Urothelium cell line (cell line): ENCODE results near the gene RAB40A.

Experiments
- DNase-seq: peaks from one replicate; pipeline ENCODE4 v3.0.0; 2011; ENCODE audit warnings: low spot score, mixed read lengths
- FAIRE-seq: peaks from 2 replicates; lab custom pipeline; 2011; peaks lifted over from hg19 to GRCh38; lab: Jason Lieb, UNC

Gene RAB40A

GRCh38 chrX:103519389-103519788 is at the start of gene RAB40A:
Gene RAB40A, minus strand, starts transcription at chrX:103519489. Its CDS starts 18,733 bp downstream, at chrX:103500756.
- FAIRE-seq, result no peak
- no peak for DNase-seq

DNA sequence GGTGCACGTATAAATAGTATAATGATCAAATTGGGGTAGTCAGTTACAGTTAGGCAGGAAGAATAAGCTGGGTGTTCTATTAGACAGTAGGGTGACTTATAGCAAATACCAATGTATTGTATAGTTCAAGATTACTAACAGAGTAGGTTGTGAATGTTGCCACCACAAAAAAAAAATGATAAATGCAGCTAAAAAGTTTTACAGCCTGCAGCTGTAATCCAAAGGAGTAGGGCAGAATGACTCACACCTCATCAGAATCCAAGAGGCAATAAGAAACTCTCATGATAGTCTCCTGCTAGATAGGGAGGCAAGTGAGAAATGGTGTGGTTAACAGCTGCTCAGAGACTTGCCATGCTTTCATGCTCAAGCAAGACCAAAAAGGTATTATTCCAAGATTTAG is 46.5 kb upstream of the RAB40A start:
- DNase-seq (no peak), FAIRE-seq (no peak)

GRCh38 chrX:103565197-103565596 is 45.9 kb upstream of the RAB40A start:
- no peak for FAIRE-seq
- DNase-seq, result no peak

GRCh38 chrX:103562801-103563200 is 43.5 kb upstream of the RAB40A start:
- no peak for FAIRE-seq
- DNase-seq, result peak; percentile 11

DNA sequence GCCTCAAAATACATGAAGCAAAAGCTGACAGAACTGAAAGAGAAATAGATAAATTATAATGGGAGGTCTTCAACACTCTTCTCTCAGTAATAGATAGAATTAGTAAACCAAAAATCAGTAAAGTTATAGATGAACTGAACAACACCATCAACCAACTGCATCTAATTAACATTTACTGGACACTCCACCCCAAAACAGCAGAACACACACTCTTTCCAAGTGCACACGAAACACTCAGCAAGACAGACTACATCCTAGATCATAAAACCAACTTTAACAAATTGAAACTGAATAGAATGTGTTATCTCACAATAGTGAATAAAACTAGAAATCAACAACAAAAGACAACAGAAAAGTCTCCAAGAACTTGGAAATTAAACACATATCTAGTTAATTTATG is 41.0 kb upstream of the RAB40A start:
- DNase-seq (no peak), FAIRE-seq (no peak)

DNA sequence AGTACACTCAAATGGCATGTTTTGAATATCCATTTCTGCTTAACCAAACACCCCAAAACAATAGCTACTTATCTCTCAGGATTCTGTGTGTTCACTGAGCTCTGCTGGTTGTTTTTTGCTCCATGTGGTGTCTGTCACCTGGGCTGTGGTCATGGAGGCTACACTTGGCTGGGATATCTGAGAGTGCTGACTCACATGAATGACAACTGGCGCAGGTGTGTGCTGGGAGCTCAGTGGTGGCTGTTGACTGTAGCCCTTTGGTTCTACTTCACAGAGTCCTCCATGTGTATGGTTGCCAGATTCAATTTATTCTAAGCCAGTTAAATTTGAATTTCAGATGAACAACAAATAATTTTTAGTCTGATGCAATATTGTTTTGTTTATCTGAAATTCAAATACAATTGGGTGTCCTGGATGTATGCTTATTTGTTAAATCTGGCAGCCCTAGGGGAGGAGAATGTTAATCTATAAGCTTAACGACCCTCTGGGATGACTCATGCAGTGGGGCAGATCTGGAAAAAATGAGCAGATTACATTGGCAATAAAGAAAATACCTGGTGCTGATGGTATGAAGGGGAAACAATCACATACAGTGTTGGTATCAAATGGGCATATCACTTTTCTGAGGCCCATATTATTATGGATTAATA is 37.8 kb upstream of the RAB40A start:
- FAIRE-seq (no peak), DNase-seq (no peak)

- DNase-seq (peak; percentile 50), FAIRE-seq (no peak)
Measured at GRCh38 chrX:103554687-103555424, 35.6 kb upstream of the RAB40A start.

DNA sequence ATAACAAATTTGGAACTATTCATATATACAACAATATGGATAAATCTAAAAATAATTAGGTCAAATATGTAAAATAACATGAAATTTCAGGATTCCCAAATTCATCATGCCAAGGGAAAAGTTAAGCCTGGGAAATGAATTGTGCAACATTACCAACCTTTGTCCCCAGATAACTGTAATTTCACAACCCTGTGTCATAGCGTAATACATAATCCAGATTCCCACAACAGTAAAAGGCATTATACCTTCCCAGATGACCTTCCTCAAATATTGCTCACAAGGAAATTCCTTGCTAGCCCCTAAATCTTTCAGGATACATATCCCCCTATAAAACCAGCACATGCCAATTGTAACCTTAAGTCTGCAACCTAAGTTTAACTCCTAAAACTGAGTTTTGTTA is 32.9 kb upstream of the RAB40A start:
- DNase-seq, result no peak
- FAIRE-seq, result no peak

DNA sequence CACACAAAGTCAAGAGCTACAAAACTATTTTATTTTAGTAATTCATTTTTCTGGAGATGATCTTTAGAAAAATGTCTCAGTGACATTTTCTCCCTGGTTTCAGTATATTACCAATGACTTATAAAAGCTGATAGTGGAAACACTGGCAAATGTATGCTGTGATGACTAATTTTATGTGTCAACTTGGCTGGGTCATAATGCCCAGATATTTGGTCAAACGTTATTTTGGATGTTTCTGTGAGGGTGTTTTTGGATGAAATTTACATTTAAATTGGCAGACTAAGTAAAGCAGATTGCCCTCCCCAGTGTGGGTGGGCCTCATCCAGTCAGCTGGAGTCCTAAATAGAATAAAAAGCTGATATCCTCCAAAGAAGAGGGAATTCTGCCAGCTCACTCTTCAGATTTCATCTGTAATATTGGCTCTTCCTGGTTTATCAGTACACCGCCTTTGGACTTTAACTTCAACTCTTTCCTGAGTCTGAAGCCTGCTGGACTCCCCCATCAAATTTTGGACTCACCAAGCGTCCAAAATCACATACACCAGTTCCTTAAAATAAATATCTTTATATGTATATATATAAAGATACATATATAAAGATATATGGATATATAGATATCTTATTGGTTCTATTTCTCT is 31.2 kb upstream of the RAB40A start:
- FAIRE-seq (no peak), DNase-seq (no peak)

DNA sequence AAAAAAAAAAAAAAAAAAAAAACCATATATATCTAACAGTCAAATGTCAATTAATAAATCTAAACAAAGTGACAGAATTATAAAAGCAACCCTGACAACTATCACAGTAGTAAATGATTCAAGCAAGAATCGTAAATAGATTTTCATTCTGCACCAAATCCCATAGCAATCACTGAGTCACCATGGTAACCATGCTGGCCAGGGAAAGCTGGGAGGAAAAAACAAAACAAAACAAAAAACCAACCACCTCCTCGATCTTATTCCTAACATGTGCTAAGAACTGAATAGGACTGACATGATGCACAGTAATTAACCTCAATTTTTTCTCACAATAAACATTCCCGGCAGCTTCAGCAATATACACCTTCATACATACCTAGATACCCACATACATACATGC is 30.6 kb upstream of the RAB40A start:
- FAIRE-seq (no peak), DNase-seq (no peak)

- FAIRE-seq (no peak), DNase-seq (no peak)
Measured at GRCh38 chrX:103540145-103540544, 20.9 kb upstream of the RAB40A start.

DNA sequence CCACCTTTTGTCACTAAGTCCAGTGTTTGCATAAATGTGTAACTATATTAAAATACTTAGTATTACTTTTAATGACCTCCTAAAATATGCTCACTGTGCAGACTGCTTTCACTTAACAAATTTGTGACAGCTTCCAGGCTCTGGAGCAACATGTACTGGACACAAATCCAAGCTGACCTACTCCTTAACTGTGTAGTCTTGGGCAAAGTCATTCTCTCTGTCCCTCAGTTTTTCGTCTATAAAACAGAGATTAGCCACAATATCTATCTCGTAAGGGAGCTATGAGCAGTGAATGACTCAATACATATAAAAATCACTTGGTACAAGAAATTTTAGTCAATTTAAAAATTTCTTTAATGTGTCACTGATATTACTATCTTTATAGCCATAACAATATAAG is 20.4 kb upstream of the RAB40A start:
- FAIRE-seq (no peak), DNase-seq (no peak)

- DNase-seq (no peak), FAIRE-seq (no peak)
Measured at GRCh38 chrX:103538728-103539127, 19.4 kb upstream of the RAB40A start.

- FAIRE-seq (no peak), DNase-seq (no peak)
Measured at GRCh38 chrX:103537871-103538387, 18.6 kb upstream of the RAB40A start.

GRCh38 chrX:103536732-103537131 is 17.4 kb upstream of the RAB40A start:
- DNase-seq (no peak), FAIRE-seq (no peak)

- FAIRE-seq, result no peak
- DNase-seq, result no peak
Measured at GRCh38 chrX:103536071-103536470, 16.8 kb upstream of the RAB40A start.

DNA sequence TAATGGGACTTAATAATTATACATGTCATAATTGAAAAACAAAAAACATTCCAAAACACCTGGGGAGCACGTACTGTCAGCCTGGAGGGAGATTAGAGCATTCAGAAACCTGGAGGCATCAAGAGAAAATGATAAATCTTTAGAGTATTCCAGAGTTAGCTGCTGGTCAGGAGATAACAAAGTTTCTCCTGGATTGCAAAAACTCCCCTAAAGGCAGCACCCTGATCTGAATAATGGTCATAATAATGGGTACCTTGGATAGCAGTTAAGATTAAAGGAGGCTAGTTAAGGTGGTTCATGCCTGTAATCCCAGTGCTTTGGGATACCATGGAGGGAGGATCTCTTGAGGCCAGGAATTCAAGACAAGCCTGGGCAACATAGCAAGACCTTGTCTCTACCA is 15.9 kb upstream of the RAB40A start:
- DNase-seq (no peak), FAIRE-seq (no peak)

DNA sequence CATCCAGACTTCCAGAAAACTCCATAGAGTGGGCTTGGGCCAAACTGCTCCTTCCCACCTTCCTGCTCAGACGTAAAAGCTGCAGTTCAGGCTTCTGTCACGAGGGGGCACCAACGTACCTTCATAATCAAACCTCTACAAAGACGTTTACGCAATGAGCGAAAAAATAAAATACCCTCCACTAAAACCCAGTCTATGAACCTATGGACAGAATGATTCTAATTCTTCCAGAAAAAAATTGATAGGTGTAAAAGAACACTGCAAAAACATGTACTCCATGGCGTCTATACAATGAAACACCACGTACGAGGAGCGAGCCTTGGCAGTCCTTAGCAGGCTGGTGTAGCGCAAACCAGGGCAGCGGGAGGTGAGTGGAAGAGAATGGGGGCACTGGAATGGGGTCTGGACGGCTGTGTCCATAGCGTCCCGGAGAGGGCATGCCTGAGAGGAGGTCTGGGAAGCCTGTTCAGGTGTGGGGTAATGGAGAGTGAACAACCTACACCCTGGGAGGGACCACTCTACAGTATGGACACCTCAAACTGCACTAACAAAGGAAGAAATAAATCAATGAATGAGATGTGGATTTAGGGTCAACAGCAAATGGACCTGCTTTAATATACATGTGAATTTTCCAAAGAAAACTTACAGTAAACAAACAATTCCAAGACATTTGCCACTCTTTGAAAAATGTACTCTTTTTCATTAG is 14.4 kb upstream of the RAB40A start:
- DNase-seq (peak; percentile 5), FAIRE-seq (no peak)

DNA sequence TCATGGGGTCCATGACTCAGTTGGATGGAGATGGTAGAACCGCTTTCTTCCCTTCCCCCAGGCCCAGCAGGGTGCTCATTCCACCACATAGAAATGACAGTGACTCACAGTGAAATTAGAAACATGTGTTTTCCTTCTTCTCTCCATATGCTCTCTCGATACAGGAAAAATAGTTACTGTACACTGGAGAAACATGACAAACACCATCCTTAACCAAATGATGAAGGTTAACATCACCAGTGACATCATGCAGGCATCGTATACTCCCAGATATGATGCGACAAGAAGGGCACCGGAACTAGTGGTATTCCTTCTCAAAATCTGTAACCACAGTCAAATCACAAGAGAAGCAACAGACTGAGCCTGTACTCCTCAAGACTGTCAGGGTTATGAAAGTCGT is 11.7 kb upstream of the RAB40A start:
- no peak for DNase-seq
- FAIRE-seq, result no peak

DNA sequence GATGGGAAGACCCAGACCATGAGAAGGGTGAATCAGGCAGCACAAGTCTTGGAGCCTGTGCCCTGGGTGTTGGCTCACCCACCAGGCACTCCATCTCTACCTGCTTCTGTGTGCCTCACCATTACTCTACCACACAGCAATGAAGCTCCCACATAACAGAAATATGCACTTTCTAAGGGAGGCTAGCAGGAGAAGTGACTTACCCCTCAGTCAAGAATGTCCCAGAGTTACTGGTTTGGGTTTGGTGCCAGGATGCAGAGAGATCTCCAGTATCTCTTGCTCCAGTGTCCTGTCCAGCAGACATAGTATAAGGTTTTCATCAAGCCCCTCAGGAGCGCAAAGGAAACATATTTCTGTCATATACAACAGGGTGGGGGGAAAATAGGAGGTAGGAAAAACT is 11.3 kb upstream of the RAB40A start:
- FAIRE-seq (no peak), DNase-seq (no peak)

DNA sequence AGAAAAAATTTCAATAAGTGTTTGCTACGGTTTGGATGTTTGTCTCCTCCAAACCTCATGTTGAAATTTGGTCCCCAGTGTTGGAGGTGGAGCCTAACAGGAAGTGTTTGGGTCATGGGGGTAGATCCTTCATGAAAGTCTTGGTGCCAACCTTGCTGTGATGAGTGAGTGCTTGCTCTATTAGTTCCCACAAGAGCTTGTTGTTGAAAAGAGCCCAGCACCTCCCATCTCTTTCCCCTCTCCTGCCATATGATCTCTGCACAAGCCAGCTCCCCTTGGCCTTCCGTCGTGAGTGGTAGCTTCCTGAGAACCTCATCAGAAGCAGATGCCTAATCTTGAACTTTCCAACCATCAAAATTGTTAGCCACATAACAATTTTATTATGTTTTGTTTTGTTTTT is 10.3 kb upstream of the RAB40A start:
- FAIRE-seq, result no peak

More for the DNA sequence above, 10.3 kb upstream of the RAB40A start:
- no peak for DNase-seq
